Effector memory CD4-positive, alpha-beta T cell (primary cell): ENCODE data around the gene DNASE1L1.

Experiments used
- DNase-seq, 3 donors: peaks; one replicate each; pipeline ENCODE4 v3.0.0-alpha.2; 2020
- H3K27ac ChIP-seq: 2 replicates; pipeline ENCODE4 v1.7.0; 2013; ENCODE audit warnings: mild to moderate bottlenecking, low read length, moderate library complexity; ENCODE audit not compliant: insufficient read depth, poor library complexity, severe bottlenecking
- H3K27me3 ChIP-seq: replicated peaks from 2 replicates; pipeline ENCODE4 v1.7.0; 2013; ENCODE audit warnings: mild to moderate bottlenecking, low read length; ENCODE audit not compliant: insufficient read depth, control insufficient read depth, poor library complexity, severe bottlenecking
- H3K36me3 ChIP-seq: 2 replicates; pipeline ENCODE4 v1.7.0; 2013; ENCODE audit warnings: mild to moderate bottlenecking, low read length, moderate library complexity; ENCODE audit not compliant: control insufficient read depth, insufficient read depth
- H3K4me1 ChIP-seq: 2 replicates; pipeline ENCODE4 v1.7.0; 2013; ENCODE audit warnings: low read length, mild to moderate bottlenecking; ENCODE audit not compliant: control insufficient read depth, insufficient read depth, poor library complexity, severe bottlenecking
- H3K4me3 ChIP-seq: 2 replicates; pipeline ENCODE4 v1.7.0; 2013; ENCODE audit warnings: low read length, low read depth, mild to moderate bottlenecking; ENCODE audit not compliant: insufficient read depth, poor library complexity, severe bottlenecking
- H3K9me3 ChIP-seq: 2 replicates; pipeline ENCODE4 v1.7.0; 2013; ENCODE audit warnings: mild to moderate bottlenecking, low read length, moderate library complexity; ENCODE audit not compliant: control insufficient read depth

The DNASE1L1 gene

GRCh38 chrX:154444755-154445246, 35.7 kb upstream of the DNASE1L1 start:
- Histone ChIP-seq H3K27ac (peak overlapping the region; percentile 55), H3K27me3 (no peaks in the 10 kb centered on the region), H3K9me3 (no peaks in the 10 kb centered on the region), H3K36me3 (peaks cover 19% of the 10 kb centered on the region), H3K4me3 (peak overlapping the region; percentile 46), H3K4me1 (peaks cover 22% of the 10 kb centered on the region)
- no peak for DNase-seq

DNA sequence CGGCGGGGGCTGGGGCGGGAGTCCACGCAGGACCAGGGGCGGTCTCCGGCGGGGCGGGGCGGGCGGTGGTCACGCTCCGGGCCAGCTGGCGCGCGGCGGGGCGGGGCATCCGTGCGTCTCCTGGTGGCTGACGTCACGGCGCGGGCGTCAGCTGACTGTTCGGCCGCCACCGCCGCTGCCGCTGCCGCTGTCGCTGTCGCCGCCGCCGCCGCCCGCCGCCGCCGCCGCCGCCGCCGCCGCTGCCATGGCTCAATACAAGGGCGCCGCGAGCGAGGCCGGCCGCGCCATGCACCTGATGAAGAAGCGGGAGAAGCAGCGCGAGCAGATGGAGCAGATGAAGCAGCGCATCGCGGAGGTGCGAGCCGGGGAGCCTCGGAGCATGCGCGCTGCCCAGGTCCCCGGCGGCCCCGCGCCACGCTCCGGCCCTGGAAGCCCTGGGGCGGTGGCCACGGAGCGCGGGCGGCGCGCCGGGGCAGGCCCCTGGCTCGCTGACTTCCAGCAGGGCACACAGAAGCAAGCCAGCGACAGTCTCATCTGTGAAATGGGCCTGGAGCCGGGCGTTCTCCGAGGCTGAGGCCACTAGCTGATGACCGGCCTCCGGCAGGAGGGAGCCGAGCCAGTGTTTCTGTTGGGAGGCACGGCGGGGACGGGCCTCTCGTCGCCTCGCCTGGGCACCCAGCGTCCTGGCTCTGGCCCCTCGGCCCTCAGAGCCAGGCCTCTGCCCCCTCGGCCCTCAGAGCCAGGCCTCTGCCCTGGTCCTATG, 35.1 kb upstream of the DNASE1L1 start, which contains the start of gene FAM50A:
TSS of gene FAM50A (plus strand) at position 150 of the 763 bp plus-strand sequence. CDS start at position 245, 95 bp downstream.
- Histone ChIP-seq H3K27me3 (no peaks in the 10 kb centered on the region), H3K9me3 (no peaks in the 10 kb centered on the region), H3K27ac (peak within 1 kb of the TSS; percentile 80), H3K36me3 (peaks cover 15% of the 10 kb centered on the region), H3K4me3 (peak within 1 kb of the TSS; percentile 46), H3K4me1 (peaks cover 22% of the 10 kb centered on the region)
- DNase-seq: peak; percentile 56 to 68 (median 61)

DNA sequence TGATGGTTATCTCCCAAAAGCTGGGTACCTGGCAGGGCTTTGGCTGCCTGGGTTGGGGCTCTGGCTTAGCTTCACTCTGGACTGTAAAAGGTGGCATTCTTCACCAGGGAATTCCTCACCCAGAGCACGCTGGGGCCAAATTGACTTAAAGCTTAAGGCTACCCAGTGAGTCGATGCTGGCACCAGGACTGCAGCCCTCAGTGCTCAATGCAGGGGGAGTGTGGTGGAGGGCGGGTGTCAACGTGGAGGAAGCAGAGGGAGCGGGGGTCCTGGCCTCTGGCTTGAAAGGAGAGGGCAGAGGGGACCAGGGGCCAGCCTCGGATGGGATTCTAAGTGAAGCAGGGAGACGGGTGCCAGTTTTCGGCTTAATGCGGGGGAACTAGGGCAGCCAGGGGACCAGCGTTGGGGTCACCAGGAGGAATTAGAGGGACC, 34.4 kb upstream of the DNASE1L1 start:
- no peak overlapping the region for H3K4me3 ChIP-seq
- H3K27me3 ChIP-seq: no peaks in the 10 kb centered on the region
- H3K27ac ChIP-seq: peak overlapping the region; percentile 80
- peaks cover 8% of the 10 kb centered on the region for H3K36me3 ChIP-seq
- no peak for DNase-seq
- no peaks in the 10 kb centered on the region for H3K9me3 ChIP-seq
- H3K4me1 ChIP-seq: peaks cover 23% of the 10 kb centered on the region

- no peak for DNase-seq
- Histone ChIP-seq H3K4me1 (peaks cover 29% of the 10 kb centered on the region), H3K36me3 (peaks cover 2% of the 10 kb centered on the region), H3K27me3 (no peaks in the 10 kb centered on the region), H3K4me3 (no peak overlapping the region), H3K9me3 (no peaks in the 10 kb centered on the region), H3K27ac (no peak overlapping the region)
Measured at GRCh38 chrX:154441984-154442707, 33.1 kb upstream of the DNASE1L1 start.

GRCh38 chrX:154441564-154441963, 32.5 kb upstream of the DNASE1L1 start:
- Histone ChIP-seq H3K36me3 (peaks cover 2% of the 10 kb centered on the region), H3K4me1 (peaks cover 29% of the 10 kb centered on the region), H3K9me3 (no peaks in the 10 kb centered on the region), H3K27ac (no peak overlapping the region), H3K4me3 (no peak overlapping the region), H3K27me3 (no peaks in the 10 kb centered on the region)
- DNase-seq: peak in 2 of 3 donors; percentile 14 to 27

DNA sequence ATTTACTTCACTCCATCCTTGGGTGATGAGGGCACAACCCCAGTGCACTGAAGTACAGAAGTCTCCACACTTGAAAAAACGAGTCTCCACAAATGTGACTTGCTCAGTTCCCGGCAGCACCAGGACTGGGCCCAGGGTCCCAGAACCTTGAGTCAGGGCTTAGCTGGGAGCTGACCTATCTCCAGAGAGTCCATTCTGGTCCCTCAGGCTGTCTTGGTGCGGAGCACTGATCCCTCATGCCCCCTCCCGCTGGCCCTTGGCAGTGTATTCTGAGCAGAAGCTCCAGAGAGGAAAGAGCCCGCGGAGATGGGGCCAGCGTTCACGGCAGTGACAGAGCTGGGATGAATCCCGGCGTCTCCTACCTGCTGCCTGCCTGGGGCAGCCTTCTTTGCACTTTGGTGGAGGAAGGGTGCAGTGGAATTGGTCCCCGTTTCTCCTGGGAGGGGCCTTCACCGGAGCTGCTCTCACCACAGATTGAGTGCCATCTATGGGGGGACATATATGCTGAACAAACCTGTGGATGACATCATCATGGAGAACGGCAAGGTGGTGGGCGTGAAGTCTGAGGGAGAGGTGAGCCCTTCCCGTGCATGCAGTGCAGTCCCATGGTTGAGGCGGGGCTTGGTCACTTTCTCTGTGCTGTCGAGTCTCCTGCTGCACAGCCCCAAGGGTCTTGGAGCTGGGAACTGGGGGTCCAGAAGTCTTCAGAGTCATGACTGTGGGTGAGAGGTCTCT, 31.7 kb upstream of the DNASE1L1 start:
- Histone ChIP-seq H3K4me3 (no peak overlapping the region), H3K27me3 (no peaks in the 10 kb centered on the region), H3K36me3 (peaks cover 2% of the 10 kb centered on the region), H3K4me1 (peaks cover 29% of the 10 kb centered on the region), H3K9me3 (no peaks in the 10 kb centered on the region), H3K27ac (peak overlapping the region; percentile 25)
- DNase-seq: no peak

GRCh38 chrX:154439841-154440240, 30.8 kb upstream of the DNASE1L1 start:
- H3K36me3 ChIP-seq: peaks cover 5% of the 10 kb centered on the region
- no peak for DNase-seq
- H3K4me1 ChIP-seq: peaks cover 23% of the 10 kb centered on the region
- no peaks in the 10 kb centered on the region for H3K9me3 ChIP-seq
- no peaks in the 10 kb centered on the region for H3K27me3 ChIP-seq
- no peak overlapping the region for H3K4me3 ChIP-seq
- no peak overlapping the region for H3K27ac ChIP-seq

- peak overlapping the region; percentile 65 for H3K27ac ChIP-seq
- no peak for DNase-seq
- H3K4me3 ChIP-seq: peak overlapping the region; percentile 57
- H3K27me3 ChIP-seq: no peaks in the 10 kb centered on the region
- no peaks in the 10 kb centered on the region for H3K9me3 ChIP-seq
- H3K4me1 ChIP-seq: peaks cover 13% of the 10 kb centered on the region
- H3K36me3 ChIP-seq: peaks cover 9% of the 10 kb centered on the region
Measured at GRCh38 chrX:154437971-154438893, 29.2 kb upstream of the DNASE1L1 start.
